NCI-H345 treated with DMSO at 0.1 percent for 48 hours (cell line): Measurements from ENCODE around the gene NOP9.
"Not testable (repeated sequence)": the region's sequence is repeated elsewhere in the genome, so short reads cannot be mapped to it uniquely, and the experiment has no call there.

Experiments
- DNase-seq: peaks from one replicate; lab custom pipeline; 2025; ENCODE audit not compliant: unreplicated experiment; lab: John Stamatoyannopoulos, UW

NOP9 gene

GRCh38 chr14:24327303-24327702 is 27.7 kb downstream of the NOP9 start:
- no peak for DNase-seq

- not testable (repeated sequence) for DNase-seq
Observed at GRCh38 chr14:24327914-24328313, 28.3 kb downstream of the NOP9 start.

GRCh38 chr14:24329073-24329663 is 29.5 kb downstream of the NOP9 start:
- no peak for DNase-seq

GRCh38 chr14:24329736-24330135 is 30.1 kb downstream of the NOP9 start:
- no peak for DNase-seq

DNA sequence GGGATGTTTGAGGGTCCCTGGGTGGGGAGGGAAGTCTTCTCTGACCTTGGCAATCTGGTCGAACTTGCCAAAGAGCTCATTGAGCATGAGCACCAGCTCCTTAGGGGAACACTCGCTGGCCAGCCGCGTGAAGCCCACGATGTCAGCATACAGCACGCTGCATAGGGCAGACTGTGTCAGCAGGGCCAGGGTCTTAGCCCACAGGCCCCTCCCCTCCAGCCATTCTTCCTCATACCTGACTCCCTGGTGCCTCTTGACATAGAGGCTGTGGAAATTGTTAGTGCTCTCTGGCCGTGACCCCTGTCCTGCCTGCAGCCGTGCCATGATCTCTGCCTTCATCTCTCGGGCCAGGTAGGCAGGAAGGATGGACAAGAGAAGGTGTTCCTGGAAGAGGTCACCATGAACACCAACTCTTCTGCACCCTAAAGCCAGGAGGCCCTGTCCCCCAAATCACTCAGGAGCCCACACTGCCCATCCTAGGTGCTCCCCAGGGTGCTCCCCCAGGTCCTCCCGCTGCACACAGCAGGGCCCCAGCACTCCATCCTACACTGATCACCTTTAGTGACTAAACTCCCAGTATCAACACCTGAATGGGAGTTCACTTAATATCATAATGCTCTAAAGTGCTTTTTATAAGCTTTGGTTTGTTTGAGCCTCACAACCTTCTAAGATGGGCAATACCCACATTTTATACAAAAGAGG is 31.5 kb downstream of the NOP9 start:
- DNase-seq, result no peak

- DNase-seq, result no peak
Observed at GRCh38 chr14:24331731-24332267, 32.1 kb downstream of the NOP9 start.

GRCh38 chr14:24332268-24332993 is 32.8 kb downstream of the NOP9 start:
- peak; percentile 79 for DNase-seq

GRCh38 chr14:24334431-24335291 is 35.0 kb downstream of the NOP9 start, which contains the start of gene ADCY4:
TSS of gene ADCY4 (minus strand) at chr14:24335071. CDS start at chr14:24334652, 419 bp downstream.
- DNase-seq, result no peak

GRCh38 chr14:24335461-24336171 is 36.0 kb downstream of the NOP9 start:
- no peak for DNase-seq

DNA sequence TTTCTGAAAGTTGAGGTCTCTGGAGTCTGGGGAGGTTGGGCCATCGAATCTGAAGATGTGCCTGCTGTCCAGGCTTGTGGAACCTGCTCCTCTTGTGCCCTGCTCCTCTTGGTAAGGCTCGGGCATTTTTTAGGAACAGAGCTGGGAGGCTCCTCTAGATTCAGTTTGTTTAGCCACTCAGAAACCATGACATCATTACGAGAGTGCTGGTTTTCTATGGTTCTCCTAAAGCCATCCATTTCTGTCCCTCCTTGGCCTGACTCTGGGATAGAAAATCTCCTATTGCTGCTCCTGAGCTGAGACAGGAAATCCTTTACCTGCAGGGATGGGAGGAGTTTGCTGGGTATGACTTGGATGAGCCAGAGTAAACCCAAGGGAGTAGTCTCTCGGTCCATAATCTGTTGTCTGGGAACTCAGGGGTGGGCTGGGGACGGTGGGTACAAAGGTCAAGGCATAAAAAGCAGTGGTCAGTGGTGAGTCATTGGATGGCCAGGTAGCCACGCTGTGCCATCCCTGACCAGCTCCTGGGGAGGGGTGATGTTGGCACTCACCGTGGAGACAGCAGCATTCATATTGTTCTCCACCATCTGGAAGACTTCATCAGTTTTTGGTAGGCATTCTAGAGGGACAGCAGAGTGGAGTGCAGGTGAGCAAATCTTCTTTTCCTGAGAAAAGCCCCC is 37.6 kb downstream of the NOP9 start:
- DNase-seq, result no peak

- no peak for DNase-seq
Observed at GRCh38 chr14:24337824-24338175, 38.1 kb downstream of the NOP9 start.

GRCh38 chr14:24338843-24339242 is 39.2 kb downstream of the NOP9 start:
- DNase-seq, result no peak

DNA sequence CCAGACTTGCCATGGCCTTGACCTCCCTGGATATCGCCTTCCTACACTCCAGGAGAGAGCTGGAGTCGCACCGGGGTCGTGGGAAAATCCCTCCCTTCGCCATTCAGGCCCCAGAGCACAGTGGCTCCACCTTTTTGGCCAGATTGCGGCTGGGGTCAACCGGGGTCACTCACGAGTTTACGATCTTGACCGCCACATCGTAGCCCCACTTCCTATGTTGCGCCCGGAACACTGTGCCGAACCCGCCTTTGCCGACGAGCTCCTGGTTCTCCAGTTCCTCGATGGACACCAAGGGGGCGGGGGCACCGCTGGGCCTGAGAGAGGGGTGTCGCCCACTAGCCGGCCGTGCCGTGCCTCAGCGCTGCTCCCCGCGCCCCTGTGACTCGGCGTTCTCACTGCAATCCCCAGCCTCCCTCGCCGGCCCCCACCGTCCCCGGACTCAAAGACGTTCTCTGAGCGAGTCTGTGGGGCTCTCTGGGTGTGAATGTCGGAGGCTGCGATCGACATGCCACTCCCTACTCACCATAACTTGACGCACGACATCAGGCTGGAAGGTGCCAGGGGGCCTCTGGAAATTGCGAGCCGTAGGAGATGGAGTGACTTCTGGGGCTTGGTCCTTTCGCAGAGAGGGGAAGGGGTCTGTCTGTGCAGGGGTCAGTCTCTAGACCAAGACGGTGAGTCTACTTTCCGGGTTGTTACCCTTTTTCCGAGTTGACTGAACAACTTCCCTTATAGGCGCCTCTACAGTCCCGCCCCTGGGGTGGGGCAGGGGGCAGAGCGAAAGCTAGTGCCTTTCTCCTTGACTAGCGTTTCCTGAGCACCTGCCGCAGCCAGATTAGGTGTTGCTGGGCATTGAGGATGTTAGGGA is 39.9 kb downstream of the NOP9 start, which contains the start of gene RIPK3:
Gene RIPK3 (minus strand): TSS at position 708 of the 868 bp plus-strand sequence. CDS start 165 bp downstream, at position 543.
- no peak for DNase-seq

DNA sequence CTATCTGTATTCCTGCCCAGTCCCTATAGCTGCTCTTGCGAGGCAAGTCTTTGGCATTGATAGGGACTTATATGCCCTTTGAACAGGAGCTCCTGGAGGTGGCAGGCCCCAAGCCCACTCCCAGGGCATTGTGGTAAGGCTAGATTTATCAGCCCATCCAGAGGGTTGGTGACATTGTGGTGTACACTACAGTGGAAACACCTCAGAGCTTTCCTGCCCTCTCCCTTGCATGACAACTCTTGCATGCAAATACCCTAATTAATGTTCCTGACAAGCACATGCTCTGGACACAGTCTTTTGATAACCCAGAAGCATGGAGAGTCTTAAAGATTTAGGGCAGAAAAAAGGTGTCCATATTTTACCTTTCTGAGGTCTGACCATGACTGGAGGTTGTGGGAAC is 41.0 kb downstream of the NOP9 start:
- DNase-seq, result no peak

GRCh38 chr14:24342889-24343288 is 43.2 kb downstream of the NOP9 start:
- DNase-seq, result no peak

- DNase-seq, result no peak
Observed at GRCh38 chr14:24343795-24344660, 44.4 kb downstream of the NOP9 start.

DNA sequence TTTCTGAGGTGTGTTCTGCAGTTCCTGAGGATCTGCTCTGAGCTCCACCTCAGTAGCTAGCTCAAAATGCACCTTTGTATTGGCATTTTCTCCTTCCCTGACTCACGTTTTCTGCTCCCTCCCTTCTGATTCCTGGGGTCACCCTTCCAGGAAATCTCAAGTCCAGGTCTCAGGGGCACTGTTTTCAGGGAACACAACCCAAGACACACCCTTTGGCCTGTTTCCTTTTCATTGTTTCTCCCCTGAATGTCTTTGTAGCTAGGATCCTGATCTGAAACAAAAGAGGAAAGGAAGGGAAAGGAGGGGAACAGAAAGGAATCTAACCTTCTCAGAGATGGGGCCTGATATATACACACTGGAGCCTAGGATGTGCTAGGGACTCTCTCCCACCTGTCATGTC is 47.5 kb downstream of the NOP9 start:
- no peak for DNase-seq

GRCh38 chr14:24348186-24348585 is 48.5 kb downstream of the NOP9 start:
- no peak for DNase-seq
